Stimulated activated CD8-positive, alpha-beta memory T cell treated with anti-CD3 and anti-CD28 coated beads, Interleukin-15, amount 100 ng/mL, for 48 hours (primary cell): ENCODE measurements around the gene ESRRB.

Experiments
- DNase-seq, 2 donors: peaks; one replicate each; pipeline ENCODE4 v3.0.0-alpha.2; 2020; ENCODE audit warnings: low read depth in 2 of 2

ESRRB gene

GRCh38 chr14:76352639-76353281 is 23.2 kb upstream of the ESRRB start:
- DNase-seq, result peak; percentile 26 to 27

DNA sequence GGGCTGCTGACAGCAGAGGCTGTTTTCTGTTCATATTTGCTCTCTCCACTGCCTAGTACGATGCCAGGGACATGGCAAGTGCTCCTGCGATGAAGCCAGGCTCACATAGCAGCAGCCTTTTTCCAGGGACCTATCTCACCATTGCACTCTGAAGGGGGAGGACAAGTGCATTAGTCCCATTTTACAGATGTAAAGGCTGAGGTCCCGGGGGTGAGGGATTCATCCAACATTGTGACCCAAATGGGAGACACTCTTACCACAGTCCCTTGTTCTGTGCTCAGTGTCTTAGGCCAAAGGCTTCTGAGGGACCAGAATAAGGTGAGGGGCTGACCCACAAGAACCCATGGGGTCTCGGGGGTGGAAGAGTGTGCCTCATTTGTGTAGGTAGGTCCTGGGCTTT is 21.6 kb upstream of the ESRRB start:
- no peak for DNase-seq

DNA sequence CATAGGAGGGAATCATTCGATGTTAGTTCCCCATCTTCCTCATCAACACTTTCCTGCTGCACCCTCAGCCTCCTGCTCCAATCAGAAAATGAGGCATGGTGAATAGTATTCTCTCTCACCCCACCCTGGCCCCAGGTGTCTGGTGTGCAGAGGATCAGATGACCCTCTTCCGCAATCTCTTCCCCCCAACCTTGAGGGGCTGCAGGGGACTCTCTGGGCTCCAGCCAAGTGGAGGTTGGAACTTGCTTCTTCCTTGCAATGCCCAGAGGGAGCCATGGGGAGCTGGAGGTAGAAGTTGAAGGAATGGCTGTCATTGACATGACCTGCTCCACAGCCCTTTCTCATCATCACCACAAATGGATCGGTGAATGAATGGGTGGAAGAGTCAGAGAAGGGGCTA is 20.2 kb upstream of the ESRRB start:
- no peak for DNase-seq

DNA sequence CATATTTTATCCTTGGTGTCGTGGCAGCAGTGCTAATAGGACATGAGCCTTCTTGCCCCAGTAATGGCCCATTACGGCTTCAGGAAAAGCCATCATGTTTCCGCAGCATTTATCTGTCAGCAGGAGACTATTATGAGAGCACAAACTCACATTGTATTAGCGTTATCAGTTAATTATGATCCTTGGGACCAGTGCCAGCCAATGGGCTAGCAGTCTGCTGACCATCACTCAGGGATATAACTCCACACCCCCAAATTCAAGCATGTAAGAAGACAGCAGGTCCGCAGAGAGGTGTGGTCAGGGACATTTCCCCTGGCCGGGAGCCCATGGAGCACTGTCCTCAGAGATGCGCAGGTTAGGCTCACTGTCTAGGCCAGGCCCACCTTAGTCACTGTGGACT is 4.9 kb upstream of the ESRRB start:
- DNase-seq, result no peak

DNA sequence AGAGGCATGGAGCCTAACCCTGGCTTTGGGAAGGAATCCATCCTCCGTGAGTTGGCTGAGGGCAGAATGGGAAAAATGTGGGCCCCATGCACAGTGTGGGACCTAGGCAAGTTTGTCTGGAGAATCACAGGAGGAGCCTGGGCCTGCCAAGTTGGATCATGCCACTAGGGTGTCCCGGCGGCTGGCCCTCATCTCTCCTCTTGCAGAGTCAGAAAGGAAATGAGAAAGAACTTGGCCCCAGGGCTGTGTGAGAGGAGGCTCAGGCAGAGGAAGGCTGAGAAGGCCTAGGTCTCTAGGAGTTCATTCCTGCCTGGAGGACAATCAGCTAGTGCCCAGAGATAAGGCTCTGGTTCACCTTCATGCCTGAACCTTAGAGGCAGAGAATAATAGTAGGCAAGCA is 2.5 kb upstream of the ESRRB start:
- no peak for DNase-seq

DNA sequence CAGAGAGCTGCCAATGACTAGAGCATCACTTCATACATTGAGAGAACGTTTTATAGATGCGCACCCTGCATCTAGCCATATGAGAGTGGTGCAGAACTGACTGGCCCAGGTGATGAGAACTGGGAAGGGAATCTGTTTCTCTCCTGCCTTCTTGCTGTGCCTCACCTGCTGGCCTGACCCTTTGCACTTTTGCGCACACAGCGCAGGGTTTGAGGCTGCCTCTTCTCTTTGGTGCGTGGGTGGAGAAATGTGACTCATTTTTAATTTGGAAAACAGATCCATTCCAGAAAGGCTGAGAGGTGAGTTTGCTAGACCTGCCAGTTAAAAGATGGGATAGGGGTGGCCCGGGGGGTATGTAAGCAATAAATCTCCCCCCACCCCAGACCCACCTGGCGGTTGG is 453 bp upstream of the ESRRB start:
- DNase-seq, result no peak

DNA sequence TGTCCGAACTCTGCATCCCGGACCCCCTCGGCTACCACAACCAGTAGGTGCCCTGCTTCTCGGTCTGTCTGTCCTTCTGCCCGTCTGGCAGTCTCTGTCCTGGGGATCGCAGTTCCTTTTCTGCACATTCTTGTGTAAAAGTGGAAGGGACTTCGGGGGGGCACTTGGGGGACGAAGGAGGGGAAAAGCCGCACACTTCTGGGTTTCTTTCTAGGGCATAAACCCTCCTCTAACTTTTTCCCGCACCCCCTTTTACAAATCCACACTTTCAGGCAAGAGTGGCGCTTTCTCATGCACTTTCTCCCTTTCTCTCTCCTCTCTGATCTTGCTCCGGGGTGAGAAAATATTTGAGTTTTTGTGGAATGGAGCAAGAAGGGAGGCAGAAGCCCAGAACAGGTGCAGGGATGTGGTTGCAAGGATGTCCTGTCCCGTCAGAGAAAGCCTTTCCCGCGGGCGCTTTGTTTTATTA is 506 bp downstream of the ESRRB start:
- DNase-seq, result no peak

- DNase-seq, result no peak
Observed at GRCh38 chr14:76376878-76377734, 1.2 kb downstream of the ESRRB start.

DNA sequence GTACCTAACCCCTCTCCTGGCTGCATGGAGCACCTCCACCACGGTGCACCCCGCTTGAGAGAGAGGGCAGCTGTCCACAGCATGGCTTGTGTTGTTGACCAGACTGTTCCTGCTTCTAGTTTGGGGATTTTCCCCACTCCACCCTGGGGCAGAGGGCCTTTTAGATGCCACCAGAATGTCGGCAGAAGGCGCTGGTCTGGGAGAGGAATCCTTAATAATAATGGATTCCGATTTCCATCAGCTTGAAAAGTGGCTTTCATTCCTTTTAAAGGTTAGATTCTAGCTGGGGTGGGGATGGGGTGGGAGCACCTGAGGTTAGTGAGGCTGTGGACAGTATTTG is 1.8 kb downstream of the ESRRB start:
- DNase-seq, result no peak

DNA sequence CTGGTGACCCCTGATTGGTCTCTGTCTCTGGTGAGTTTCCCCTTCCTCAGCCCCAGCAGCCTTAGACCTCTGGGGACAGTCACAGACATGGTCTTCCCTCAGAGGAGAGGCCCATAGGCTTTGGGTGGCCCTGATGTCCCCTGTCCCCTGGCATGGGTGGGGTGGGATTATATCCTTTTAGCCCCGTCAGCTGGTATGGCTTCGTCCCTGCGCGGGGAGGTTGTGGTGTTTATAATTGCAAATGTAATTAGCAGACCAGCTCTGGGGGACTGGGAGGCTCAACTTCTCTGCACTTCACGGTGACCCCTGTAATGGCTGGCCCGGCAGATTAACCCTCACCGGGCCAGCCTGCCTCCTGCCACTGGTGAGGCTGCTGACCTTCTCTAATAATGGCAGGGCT is 5.1 kb downstream of the ESRRB start:
- DNase-seq, result no peak

- no peak for DNase-seq
Observed at GRCh38 chr14:76381817-76382494, 6.0 kb downstream of the ESRRB start.

DNA sequence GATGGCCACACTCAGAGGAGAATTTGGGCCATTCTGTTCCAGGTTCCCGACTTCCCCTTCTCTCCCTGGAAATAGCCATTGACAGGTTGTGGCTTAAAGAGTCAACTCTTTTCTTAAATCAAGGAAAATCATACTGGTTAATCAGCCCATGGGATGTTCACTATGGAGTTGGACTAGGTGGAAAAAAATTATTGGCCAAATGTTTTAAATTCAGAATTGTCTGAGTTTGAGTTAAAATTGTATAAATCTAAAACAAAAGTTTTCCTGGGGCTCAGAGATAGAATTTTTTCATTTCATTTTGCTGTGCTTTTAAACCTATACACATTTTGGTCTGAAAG is 6.5 kb downstream of the ESRRB start:
- no peak for DNase-seq

- DNase-seq, result no peak
Observed at GRCh38 chr14:76385435-76385834, 9.5 kb downstream of the ESRRB start.

GRCh38 chr14:76386944-76387782 is 11.2 kb downstream of the ESRRB start:
- peak; percentile 27 to 46 for DNase-seq

GRCh38 chr14:76389841-76390240 is 13.9 kb downstream of the ESRRB start:
- no peak for DNase-seq

GRCh38 chr14:76390621-76391020 is 14.7 kb downstream of the ESRRB start:
- DNase-seq, result no peak

- no peak for DNase-seq
Observed at GRCh38 chr14:76391981-76392690, 16.2 kb downstream of the ESRRB start.

DNA sequence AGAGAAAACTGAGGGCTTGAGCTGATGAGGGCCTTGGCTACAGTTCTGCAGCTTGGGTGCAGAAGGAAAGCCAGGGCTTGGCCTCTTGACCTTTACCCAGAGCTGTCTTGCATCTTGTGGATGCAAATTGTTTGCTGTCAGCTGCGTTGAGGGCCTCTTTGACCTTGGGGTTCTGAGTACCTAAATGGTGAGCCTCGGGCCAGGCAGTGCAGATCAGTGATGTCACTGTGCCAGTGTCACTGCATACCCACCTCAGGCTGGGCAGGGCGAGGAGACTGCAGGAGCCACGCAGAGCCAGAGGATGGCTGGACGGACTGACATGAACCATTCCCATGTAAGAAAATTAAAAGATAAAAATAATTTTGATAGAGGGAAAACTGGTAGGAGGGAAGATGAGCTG is 18.6 kb downstream of the ESRRB start:
- no peak for DNase-seq

DNA sequence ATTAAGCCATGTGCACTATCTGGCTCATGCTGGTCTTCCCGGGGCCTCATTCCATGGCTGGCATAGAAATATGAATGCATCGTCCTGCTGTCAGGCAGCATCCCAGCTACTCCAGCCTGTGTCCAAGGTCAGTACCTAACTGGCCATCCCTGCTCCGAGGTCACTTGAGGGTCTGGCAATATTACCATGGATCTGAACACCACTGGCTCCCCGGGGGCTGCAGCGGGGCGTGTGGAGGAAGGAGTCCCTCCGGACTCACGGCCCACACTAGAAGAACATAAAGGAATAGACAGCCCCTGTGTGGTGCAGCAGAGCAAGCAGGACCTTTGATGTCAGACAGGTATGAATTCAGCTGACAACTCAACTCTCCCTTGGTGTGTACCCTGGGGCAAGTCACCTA is 19.2 kb downstream of the ESRRB start:
- no peak for DNase-seq

DNA sequence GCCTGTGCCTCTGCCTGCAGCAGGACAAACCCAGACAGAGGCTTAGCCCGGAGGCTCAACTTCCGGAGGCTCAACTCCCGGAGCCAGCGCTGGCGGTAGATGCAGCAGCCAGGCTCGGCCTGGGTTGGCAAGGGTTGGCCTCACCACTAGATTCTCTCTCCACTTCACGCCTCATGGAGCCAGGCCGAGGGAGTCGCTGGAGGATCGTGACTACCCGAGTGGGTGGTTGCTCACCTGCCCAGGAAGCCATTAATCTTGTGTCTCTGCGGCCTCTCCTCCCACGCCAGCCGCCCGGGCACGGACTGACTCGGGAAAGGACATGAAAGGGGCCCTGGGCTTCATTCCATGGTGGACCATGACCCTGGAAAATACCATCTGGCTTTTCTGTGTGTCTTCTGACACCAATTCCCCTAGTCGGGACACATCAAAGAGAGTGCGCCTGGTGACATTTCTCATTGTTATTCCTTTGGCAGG is 20.8 kb downstream of the ESRRB start:
- DNase-seq, result no peak

- DNase-seq, result no peak
Observed at GRCh38 chr14:76405627-76406026, 29.7 kb downstream of the ESRRB start.
